Uterus (tissue), 2 donors: Measurements from ENCODE around the gene HIVEP3.

Experiments used
- CTCF ChIP-seq, 4 experiments: fragments of 200-600 bp in 2 of 4; fragments of 450-650 bp in 2 of 4; sonication (generic) in 2 of 4; IDR thresholded peaks; one replicate each; pipeline ENCODE4 v1.5.1; 2016 to 2019; ENCODE audit warnings: antibody characterized with exemption in 4 of 4, mild to moderate bottlenecking in 2 of 4, moderate library complexity in 1 of 4
- POLR2A ChIP-seq, 2 donors: fragments of 450-650 bp; IDR thresholded peaks; one replicate each; pipeline ENCODE4 v1.6.1; 2016; ENCODE audit warnings: antibody characterized with exemption in 2 of 2, mild to moderate bottlenecking in 1 of 2, moderate library complexity in 1 of 2

- TF ChIP-seq POLR2A (IDR thresholded peaks at IDR 0.05) (no peak), CTCF (IDR thresholded peaks at IDR 0.05) (no peak)
These were observed 187.1 kb downstream of the HIVEP3 start for GRCh38 chr1:41731516-41732030.
